Neural progenitor cell (in vitro differentiated cells): ENCODE measurements around the gene PILRA.

Experiments
- CTCF ChIP-seq: fragments of 200-600 bp; sonication (generic); IDR thresholded peaks from 2 replicates; pipeline ENCODE4 v1.5.1; 2017; ENCODE audit warnings: antibody characterized with exemption, mild to moderate bottlenecking
- EZH2 ChIP-seq: fragments of 200-600 bp; sonication (generic); IDR thresholded peaks from 2 replicates; pipeline ENCODE4 v1.6.1; 2017; ENCODE audit warnings: antibody characterized with exemption, mild to moderate bottlenecking, moderate library complexity
- EZH2phosphoT487 ChIP-seq: fragments of 200-600 bp; sonication (generic); IDR thresholded peaks from 2 replicates; pipeline ENCODE4 v1.6.1; 2017; ENCODE audit warnings: antibody characterized with exemption

GRCh38 chr7:100398239-100398638 is 25.0 kb downstream of the PILRA start:
- TF ChIP-seq CTCF (no peak), EZH2phosphoT487 (no peak), EZH2 (no peak)
